Activated naive CD4-positive, alpha-beta T cell treated with anti-CD3 and anti-CD28 coated beads, Interleukin-2, amount 50 U/mL, for 24 hours (primary cell): ENCODE results near the gene MYL7.
"Not testable (repeated sequence)": the region's sequence is repeated elsewhere in the genome, so short reads cannot be mapped to it uniquely, and the experiment has no call there.

Experiments
- H3K27ac Mint-ChIP-seq: one replicate; pipeline ENCODE4 v1.8.0; 2021; ENCODE audit warnings: mild to moderate bottlenecking, mixed read lengths
- H3K27me3 Mint-ChIP-seq: one replicate; pipeline ENCODE4 v1.8.0; 2021; ENCODE audit warnings: mixed read lengths
- H3K36me3 Mint-ChIP-seq: one replicate; pipeline ENCODE4 v1.8.0; 2021; ENCODE audit warnings: mixed read lengths
- H3K4me1 Mint-ChIP-seq: one replicate; pipeline ENCODE4 v1.8.0; 2021; ENCODE audit warnings: mixed read lengths
- H3K4me3 Mint-ChIP-seq: one replicate; pipeline ENCODE4 v1.8.0; 2021; ENCODE audit warnings: mild to moderate bottlenecking, mixed read lengths
- H3K9me3 Mint-ChIP-seq: one replicate; pipeline ENCODE4 v1.8.0; 2021; ENCODE audit warnings: mixed read lengths

MYL7 gene

GRCh38 chr7:44131173-44132029 is 9.7 kb downstream of the MYL7 start:
- H3K27me3 Mint-ChIP-seq = no peaks in the 10 kb centered on the region
- no peaks in the 10 kb centered on the region for H3K4me1 Mint-ChIP-seq
- no peak overlapping the region for H3K27ac Mint-ChIP-seq
- no peaks in the 10 kb centered on the region for H3K36me3 Mint-ChIP-seq
- no peak overlapping the region for H3K4me3 Mint-ChIP-seq
- no peaks in the 10 kb centered on the region for H3K9me3 Mint-ChIP-seq

DNA sequence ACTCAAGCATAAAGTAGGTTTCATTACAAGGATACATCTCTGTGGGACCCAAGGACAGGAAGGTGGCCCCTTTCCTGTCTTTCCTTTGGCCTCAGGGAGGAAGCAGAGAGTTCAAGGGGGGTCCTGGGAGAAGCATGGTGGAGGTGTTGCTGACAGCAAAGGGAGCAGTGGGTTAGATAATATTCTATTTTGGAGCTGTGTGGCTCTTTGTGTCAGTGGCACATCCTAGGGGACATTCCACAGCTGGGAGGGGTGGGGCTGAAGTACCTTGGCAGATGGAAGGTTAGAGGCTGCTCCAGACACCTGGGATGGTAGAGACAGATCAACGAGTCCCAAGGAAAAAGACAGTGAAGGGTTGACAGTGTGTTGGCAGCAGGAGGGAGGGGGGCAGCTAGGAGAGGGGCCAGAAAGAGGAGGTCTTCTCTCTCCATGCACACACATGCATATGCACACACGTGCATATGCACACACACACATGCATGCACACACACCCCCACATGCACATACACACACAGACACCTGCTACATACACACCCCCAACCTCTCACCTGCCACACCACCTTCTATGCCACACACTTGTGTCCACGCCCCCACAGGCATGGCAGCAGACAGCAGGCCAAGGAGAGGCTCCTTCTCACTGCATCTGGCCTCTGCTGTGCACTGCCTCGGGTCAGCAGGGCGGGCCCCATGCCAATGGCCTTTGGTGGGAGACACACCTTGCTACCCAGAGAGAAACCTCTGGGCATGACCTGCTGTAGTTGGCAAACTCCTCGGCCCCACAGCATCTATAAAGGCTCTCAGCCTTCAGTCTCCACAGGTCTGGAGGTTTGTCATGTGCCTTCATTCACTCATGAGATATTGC is 12.2 kb downstream of the MYL7 start:
- H3K9me3 Mint-ChIP-seq = no peaks in the 10 kb centered on the region
- no peak overlapping the region for H3K27ac Mint-ChIP-seq
- no peaks in the 10 kb centered on the region for H3K36me3 Mint-ChIP-seq
- H3K27me3 Mint-ChIP-seq = no peaks in the 10 kb centered on the region
- H3K4me1 Mint-ChIP-seq = peaks cover 4% of the 10 kb centered on the region
- no peak overlapping the region for H3K4me3 Mint-ChIP-seq

DNA sequence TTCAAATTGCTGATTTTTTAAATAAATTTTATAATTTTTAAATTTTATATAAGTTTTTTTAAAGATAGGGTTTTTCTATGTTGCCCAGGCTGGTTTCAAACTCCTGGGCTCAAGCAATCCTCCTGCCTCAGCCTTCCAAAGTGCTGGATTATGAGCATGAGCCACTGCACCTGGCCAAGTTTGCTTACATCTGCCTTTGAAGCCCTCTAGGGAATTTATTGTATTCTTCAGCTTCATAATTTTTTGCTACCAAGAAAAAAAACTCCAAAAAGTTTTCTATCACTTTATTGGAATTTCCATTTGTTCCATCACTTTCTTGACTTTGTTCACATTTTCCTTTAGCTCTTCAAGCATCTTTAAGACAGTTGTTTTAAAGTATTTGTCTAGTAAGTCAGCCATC is 14.0 kb downstream of the MYL7 start:
- peaks cover 12% of the 10 kb centered on the region for H3K4me1 Mint-ChIP-seq
- no peak overlapping the region for H3K27ac Mint-ChIP-seq
- no peak overlapping the region for H3K4me3 Mint-ChIP-seq
- H3K9me3 Mint-ChIP-seq = no peaks in the 10 kb centered on the region
- peaks cover 2% of the 10 kb centered on the region for H3K36me3 Mint-ChIP-seq
- H3K27me3 Mint-ChIP-seq = no peaks in the 10 kb centered on the region

GRCh38 chr7:44126574-44126973 is 14.6 kb downstream of the MYL7 start:
- peaks cover 17% of the 10 kb centered on the region for H3K4me1 Mint-ChIP-seq
- not testable (repeated sequence) for H3K27ac Mint-ChIP-seq

GRCh38 chr7:44124822-44125202 is 16.3 kb downstream of the MYL7 start:
- Mint-ChIP-seq H3K36me3 (peaks cover 10% of the 10 kb centered on the region), H3K9me3 (no peaks in the 10 kb centered on the region), H3K4me1 (peaks cover 34% of the 10 kb centered on the region), H3K27ac (no peak overlapping the region), H3K27me3 (no peaks in the 10 kb centered on the region), H3K4me3 (peak overlapping the region; percentile 93)

More at GRCh38 chr7:44126574-44126973, 14.6 kb downstream of the MYL7 start:
- not testable (repeated sequence) for H3K4me3 Mint-ChIP-seq, H3K9me3 Mint-ChIP-seq, H3K36me3 Mint-ChIP-seq, H3K27me3 Mint-ChIP-seq

GRCh38 chr7:44123190-44124003 is 17.7 kb downstream of the MYL7 start, which contains the start of gene POLD2:
Gene POLD2, minus strand, starts transcription at chr7:44123548. Its CDS starts 1,495 bp downstream, at chr7:44122053.
- Mint-ChIP-seq H3K36me3 (peaks cover 10% of the 10 kb centered on the region), H3K27ac (peak within 1 kb of the TSS; percentile 94), H3K4me3 (peak within 1 kb of the TSS; percentile 93), H3K9me3 (no peaks in the 10 kb centered on the region), H3K4me1 (peaks cover 39% of the 10 kb centered on the region), H3K27me3 (no peaks in the 10 kb centered on the region)

- Mint-ChIP-seq H3K36me3 (peaks cover 13% of the 10 kb centered on the region), H3K4me3 (peak overlapping the region; percentile 93), H3K27me3 (no peaks in the 10 kb centered on the region), H3K9me3 (no peaks in the 10 kb centered on the region), H3K4me1 (peaks cover 42% of the 10 kb centered on the region), H3K27ac (peak overlapping the region; percentile 81)
Observed at GRCh38 chr7:44122529-44122928, 18.6 kb downstream of the MYL7 start.

DNA sequence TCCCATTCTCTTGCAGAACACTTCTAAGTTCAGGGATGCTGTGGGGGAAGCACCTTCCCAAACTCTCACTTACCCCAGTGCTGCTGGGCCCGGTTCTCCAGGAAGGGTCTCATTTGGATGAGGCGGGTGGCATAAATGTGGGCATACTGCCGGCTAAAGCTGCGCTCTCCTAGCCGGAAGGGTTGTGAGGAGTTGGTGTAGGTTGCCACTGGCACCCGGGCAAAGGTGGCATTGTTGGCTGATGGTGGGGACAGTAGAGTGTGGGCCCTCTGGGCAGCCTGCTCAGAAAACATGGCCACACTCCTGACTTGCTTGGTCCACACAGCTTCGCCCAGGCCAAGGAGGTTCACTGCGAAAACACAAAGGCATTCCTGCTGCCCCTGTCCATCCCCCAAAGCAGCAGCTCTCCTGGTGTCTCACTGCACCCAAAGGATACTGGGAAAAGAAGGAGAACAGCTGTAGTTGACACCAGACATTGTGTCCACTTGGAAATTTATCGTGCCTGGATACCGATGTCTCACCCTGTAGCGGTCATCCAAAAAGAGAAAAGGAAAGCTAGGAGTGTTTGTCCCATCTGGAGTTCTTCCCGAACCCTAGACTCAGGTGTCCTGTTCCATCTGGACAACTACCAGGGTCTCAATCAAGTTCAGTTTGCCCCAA is 19.2 kb downstream of the MYL7 start:
- H3K9me3 Mint-ChIP-seq = no peaks in the 10 kb centered on the region
- H3K36me3 Mint-ChIP-seq = peaks cover 13% of the 10 kb centered on the region
- no peaks in the 10 kb centered on the region for H3K27me3 Mint-ChIP-seq
- peaks cover 42% of the 10 kb centered on the region for H3K4me1 Mint-ChIP-seq
- H3K27ac Mint-ChIP-seq = no peak overlapping the region
- H3K4me3 Mint-ChIP-seq = peak overlapping the region; percentile 93

DNA sequence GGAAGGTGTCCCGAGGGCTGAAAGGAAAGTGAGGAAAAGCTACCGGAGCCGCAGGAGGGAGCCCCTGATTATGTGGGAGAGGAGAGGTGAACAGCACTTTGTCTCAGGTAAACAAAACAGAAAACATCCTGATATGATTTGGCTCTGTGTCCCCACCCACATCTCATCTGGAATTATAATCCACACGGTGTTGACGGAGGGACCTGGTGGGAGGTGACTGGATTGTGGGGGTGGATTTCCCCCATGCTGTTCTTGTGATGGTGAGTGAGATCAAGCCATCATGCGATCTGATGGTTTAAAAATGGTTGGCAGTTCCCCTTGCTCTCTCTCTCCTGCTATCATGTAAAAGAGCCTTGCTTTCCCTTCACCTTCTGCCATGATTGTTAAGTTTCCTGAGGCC is 20.7 kb downstream of the MYL7 start:
- Mint-ChIP-seq H3K4me3 (peak overlapping the region; percentile 61), H3K27ac (peak overlapping the region; percentile 54), H3K27me3 (no peaks in the 10 kb centered on the region), H3K4me1 (peaks cover 42% of the 10 kb centered on the region), H3K9me3 (no peaks in the 10 kb centered on the region), H3K36me3 (peaks cover 13% of the 10 kb centered on the region)

GRCh38 chr7:44119829-44120380 is 21.2 kb downstream of the MYL7 start:
- Mint-ChIP-seq H3K4me3 (peak overlapping the region; percentile 61), H3K36me3 (peaks cover 13% of the 10 kb centered on the region), H3K27ac (peak overlapping the region; percentile 54), H3K4me1 (peaks cover 42% of the 10 kb centered on the region), H3K9me3 (no peaks in the 10 kb centered on the region), H3K27me3 (no peaks in the 10 kb centered on the region)

GRCh38 chr7:44117801-44118429 is 23.2 kb downstream of the MYL7 start:
- H3K4me3 Mint-ChIP-seq = no peak overlapping the region
- H3K9me3 Mint-ChIP-seq = no peaks in the 10 kb centered on the region
- H3K27me3 Mint-ChIP-seq = no peaks in the 10 kb centered on the region
- H3K27ac Mint-ChIP-seq = no peak overlapping the region
- H3K4me1 Mint-ChIP-seq = peaks cover 37% of the 10 kb centered on the region
- peaks cover 16% of the 10 kb centered on the region for H3K36me3 Mint-ChIP-seq

DNA sequence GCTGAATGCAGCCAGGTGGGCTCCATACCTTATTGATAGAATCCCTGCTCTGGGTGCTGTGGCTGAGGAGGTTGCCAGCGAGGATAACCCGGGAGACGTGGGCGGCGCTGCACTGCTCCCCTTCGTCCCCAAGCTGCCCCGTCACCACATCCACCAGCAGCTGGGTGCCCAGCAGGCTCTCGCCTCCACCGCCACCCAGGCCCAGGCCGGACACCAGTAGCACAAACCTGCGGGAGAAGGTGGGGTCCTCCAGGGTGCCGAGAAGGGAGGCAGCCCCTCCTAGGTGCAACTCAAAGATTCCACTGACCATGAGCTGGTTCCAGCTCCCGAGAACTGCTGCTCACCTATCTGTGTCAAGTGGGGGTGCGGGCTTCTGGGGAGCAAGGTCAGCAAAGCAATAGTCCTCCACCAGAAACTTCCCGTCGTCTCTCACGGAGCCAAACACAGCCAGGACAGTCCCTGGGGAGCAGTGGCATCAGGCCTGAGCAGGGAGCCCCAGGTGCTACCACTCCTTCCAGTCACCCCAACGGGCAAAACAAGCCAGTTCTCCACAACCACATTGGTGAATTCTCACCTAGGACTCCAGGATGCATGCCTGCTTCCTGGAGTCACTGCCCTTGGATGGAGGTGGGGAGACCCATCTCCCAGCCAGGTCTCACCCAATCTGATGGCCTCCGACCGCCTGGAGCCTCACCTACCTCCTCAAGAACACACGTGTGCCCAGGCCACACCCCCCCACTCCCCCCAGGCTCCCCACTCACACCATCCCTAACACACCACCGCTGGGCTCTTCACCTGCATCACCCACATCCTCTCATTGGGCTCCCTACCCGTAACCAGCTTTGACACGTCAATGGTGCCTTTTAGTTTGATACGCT is 24.1 kb downstream of the MYL7 start:
- no peaks in the 10 kb centered on the region for H3K27me3 Mint-ChIP-seq
- H3K36me3 Mint-ChIP-seq = peaks cover 13% of the 10 kb centered on the region
- no peak overlapping the region for H3K4me3 Mint-ChIP-seq
- no peaks in the 10 kb centered on the region for H3K9me3 Mint-ChIP-seq
- peaks cover 29% of the 10 kb centered on the region for H3K4me1 Mint-ChIP-seq
- H3K27ac Mint-ChIP-seq = no peak overlapping the region

- H3K4me3 Mint-ChIP-seq = no peak overlapping the region
- no peaks in the 10 kb centered on the region for H3K9me3 Mint-ChIP-seq
- peaks cover 22% of the 10 kb centered on the region for H3K4me1 Mint-ChIP-seq
- no peak overlapping the region for H3K27ac Mint-ChIP-seq
- H3K36me3 Mint-ChIP-seq = peaks cover 13% of the 10 kb centered on the region
- H3K27me3 Mint-ChIP-seq = no peaks in the 10 kb centered on the region
Observed at GRCh38 chr7:44116087-44116788, 24.9 kb downstream of the MYL7 start.
